ENCODE data around the gene UBAC2.

Gene UBAC2

GRCh38 chr13:99360696-99361095 lies 160.0 kb downstream of the UBAC2 start:
- no peak for DNase-seq (ENCODE audit: low read depth in 2 of 2)

- DNase-seq (ENCODE audit: low read depth in 2 of 2) = no peak
Measured at GRCh38 chr13:99361197-99361596, 160.5 kb downstream of the UBAC2 start.

DNA sequence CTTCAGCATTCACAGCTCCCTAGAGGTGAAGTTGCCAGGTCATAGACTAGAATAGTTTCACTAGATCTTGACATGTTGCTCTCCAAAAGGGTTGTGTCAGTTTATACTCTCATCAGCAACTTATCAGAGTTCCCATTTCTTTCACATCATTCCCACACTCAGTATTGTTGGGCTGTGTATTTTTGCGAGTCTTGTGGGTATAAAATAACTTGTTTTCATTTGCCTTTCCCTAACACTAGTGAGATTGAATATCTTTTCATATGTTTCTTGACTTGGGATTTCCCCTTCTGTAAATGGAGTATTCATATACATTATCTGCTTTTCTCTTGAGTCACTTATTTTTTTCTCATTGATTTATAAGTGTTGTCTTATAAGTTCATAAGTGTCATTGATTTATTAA lies 161.7 kb downstream of the UBAC2 start:
- DNase-seq (ENCODE audit: low read depth in 2 of 2) = no peak

- no peak for DNase-seq (ENCODE audit: low read depth in 2 of 2)
Measured at GRCh38 chr13:99363391-99363790, 162.7 kb downstream of the UBAC2 start.

GRCh38 chr13:99363949-99364348 lies 163.3 kb downstream of the UBAC2 start:
- DNase-seq (ENCODE audit: low read depth in 2 of 2) = no peak

GRCh38 chr13:99366075-99366987 lies 165.7 kb downstream of the UBAC2 start:
- DNase-seq (ENCODE audit: low read depth in 2 of 2) = no peak

- DNase-seq (ENCODE audit: low read depth in 2 of 2) = no peak
Measured at GRCh38 chr13:99367106-99367616, 166.5 kb downstream of the UBAC2 start.

- no peak for DNase-seq (ENCODE audit: low read depth in 2 of 2)
Measured at GRCh38 chr13:99367663-99368448, 167.2 kb downstream of the UBAC2 start.

DNA sequence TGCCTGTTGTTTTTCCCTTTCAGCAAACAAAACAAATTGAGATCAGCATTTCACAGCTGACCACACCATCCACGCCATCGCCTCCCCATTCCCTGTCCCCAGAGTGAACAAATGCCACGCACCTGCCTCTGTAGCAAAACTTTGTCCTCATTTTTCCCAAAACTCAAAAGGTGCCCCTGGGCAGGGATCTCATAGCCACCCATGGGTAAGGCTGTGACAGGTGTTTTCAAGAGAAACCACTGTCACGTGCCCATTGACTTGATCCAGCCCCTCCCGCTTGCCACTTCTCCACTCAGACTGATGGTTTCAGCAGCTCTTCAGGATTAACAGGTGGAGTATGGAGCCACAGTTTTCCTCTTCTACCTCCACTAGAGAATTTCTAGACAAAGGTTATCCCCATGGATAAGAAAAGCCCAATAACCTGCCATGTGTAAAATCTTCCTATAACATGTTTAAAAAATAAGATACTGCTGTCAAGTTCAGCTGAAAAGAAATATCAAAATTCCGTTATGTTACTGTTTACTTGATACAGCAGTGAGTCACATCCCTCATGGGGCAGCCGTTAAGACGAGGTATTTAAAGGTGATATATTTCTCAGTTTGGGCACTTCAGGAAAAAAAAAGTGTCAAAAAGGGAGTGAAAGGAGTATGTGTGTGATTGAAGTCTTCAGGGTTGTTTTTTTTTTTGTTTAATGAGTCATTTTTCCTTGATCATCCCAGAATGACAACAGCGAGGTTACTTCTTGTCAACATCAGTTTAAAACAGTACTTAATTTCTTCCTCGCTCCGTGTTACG lies 170.0 kb downstream of the UBAC2 start:
- no peak for DNase-seq (ENCODE audit: low read depth in 2 of 2)

- DNase-seq (ENCODE audit: low read depth in 2 of 2) = no peak
Measured at GRCh38 chr13:99371956-99372355, 171.3 kb downstream of the UBAC2 start.

DNA sequence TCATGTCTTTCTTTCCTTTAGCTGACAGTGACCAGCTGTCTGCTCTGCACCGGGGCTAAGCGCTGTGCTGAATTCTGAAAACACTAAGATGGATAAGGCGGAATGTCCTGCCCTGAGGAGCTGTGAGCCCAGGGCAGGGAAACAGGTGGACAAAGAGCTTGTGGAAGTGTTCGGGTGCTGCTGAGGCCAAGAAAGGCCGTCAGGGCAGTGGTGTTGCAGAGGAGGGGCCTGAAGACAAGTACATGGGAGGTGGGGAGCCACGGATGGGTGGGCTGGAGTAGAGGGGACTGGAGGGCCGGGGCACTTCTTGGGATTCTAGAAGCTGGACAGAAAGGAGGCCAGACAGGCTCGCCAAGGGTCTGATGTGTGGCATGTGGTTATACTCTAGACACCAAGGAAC lies 172.8 kb downstream of the UBAC2 start:
- no peak for DNase-seq (ENCODE audit: low read depth in 2 of 2)

GRCh38 chr13:99374169-99374991 lies 173.7 kb downstream of the UBAC2 start:
- no peak for DNase-seq (ENCODE audit: low read depth in 2 of 2)

- DNase-seq (ENCODE audit: low read depth in 2 of 2) = no peak
Measured at GRCh38 chr13:99374994-99375737, 174.5 kb downstream of the UBAC2 start.

DNA sequence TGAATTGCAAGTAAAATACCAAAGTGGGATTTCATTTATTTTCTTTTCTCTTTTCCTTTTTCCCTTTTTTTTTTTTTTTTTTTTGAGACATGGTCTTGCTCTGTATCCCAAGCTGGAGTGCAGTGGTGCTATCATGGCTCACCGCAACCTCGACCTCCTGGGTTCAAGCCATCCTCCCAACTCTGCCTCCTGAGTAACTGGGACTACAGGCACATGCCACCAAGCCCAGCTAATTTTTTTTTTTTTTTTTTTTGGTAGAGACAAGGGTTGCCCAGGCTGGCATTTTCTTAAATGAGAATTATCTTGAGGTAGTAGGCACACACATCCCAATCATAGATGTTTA lies 175.1 kb downstream of the UBAC2 start:
- DNase-seq (ENCODE audit: low read depth in 2 of 2) = no peak

DNA sequence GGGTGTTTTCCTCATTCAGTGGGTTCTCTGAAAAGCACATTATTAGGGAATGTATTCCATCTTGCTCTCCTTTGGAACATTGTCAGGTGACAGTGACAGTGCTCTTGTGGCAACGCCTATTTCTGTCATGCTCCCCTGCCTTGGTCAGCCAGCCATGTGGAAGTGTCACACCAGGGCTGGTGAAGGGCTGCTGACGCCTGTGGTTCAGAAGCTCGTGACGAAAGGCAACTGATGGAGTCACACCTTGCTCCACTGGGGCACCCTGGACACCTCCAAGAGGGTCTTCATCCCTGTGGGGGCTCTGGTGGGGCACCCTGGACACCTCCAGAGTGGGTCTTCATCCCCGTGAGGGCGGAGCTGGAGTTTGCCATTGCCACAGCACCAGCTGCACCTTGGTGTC lies 175.5 kb downstream of the UBAC2 start:
- DNase-seq (ENCODE audit: low read depth in 2 of 2) = no peak

DNA sequence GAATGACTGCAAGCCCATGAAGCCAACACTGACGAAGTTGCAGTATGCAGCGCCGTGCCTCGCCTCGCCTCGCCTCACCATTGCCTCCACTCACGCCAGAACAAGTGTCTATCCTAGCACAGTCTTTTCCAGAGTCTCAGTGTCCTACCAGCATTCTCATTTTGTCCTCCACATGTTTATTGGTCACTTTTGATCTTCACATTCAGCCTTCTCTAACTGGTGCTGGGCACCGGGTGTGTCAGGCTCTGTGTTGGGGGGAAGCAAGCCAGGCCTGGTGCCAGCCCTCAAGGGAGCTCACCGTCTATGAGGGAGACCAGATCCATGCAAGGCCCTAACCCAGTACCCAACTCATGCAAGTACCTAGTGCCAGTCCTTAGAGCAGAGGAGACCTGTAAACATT lies 176.3 kb downstream of the UBAC2 start:
- DNase-seq (ENCODE audit: low read depth in 2 of 2) = no peak

DNA sequence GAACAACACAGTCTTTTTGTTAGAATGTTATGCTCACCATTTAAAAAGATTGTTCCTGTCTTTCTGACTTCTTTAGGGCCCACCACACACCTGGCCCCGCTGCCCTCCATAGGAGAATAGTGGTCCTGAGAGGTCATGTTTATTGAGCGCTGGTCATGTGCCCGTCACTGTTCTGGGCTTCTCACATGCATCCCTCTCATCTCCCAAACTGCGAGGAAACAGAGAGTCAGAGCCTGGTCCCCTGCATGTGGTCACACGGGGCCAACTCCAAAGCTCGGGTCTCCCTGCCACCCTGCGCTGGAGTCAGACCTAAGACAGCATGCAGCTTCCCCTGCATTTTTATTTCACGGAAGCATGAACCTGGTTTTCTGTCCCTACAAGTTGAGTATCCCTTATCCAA lies 177.0 kb downstream of the UBAC2 start:
- no peak for DNase-seq (ENCODE audit: low read depth in 2 of 2)

- DNase-seq (ENCODE audit: low read depth in 2 of 2) = no peak
Measured at GRCh38 chr13:99378985-99379733, 178.5 kb downstream of the UBAC2 start.

Data from stimulated activated CD8-positive, alpha-beta memory T cell treated with anti-CD3 and anti-CD28 coated beads, Interleukin-15, amount 100 ng/mL, for 4 hours (primary cell).